Measurements from ENCODE around the gene UGT1A5. TPM values are rescaled to one million over a fixed set of nuclear protein-coding genes. Genes with fewer than 3 reads are reported as not detected.

The UGT1A5 gene
- total RNA-seq, 1 donor = not detected

GRCh38 chr2:233689031-233689430 lies 23.7 kb upstream of the UGT1A5 start:
- Histone ChIP-seq H3K36me3 (ENCODE audit: insufficient read depth, low read length) (no peaks in the 10 kb centered on the region), H3K4me2 (ENCODE audit: insufficient read depth, low read length) (no peak overlapping the region), H3K27me3 (ENCODE audit: insufficient read depth, low read length) (peaks cover 8% of the 10 kb centered on the region), H3K4me3 (ENCODE audit: insufficient read depth, low read length) (no peak overlapping the region), H2AFZ (ENCODE audit: low read length) (no peak overlapping the region), H3K79me2 (ENCODE audit: insufficient read depth, low read length) (no peaks in the 10 kb centered on the region), H3K27ac (ENCODE audit: low read depth, low read length) (no peak overlapping the region), H3K4me1 (ENCODE audit: insufficient read depth, low read length) (peaks cover 6% of the 10 kb centered on the region), H3K9me3 (ENCODE audit: low read depth, low read length) (no peaks in the 10 kb centered on the region), H4K20me1 (ENCODE audit: insufficient read depth, low read length) (no peaks in the 10 kb centered on the region)
- TF ChIP-seq CTCF (IDR thresholded peaks at IDR 0.05; ENCODE audit: extremely low read depth, low read depth, low read length) = no peak
- DNase-seq (ENCODE audit: insufficient read length, low spot score, missing footprints) = no peak

- Histone ChIP-seq H3K27me3 (ENCODE audit: insufficient read depth, low read length) (peaks cover 8% of the 10 kb centered on the region), H3K4me1 (ENCODE audit: insufficient read depth, low read length) (peaks cover 6% of the 10 kb centered on the region), H3K9me3 (ENCODE audit: low read depth, low read length) (no peaks in the 10 kb centered on the region), H3K79me2 (ENCODE audit: insufficient read depth, low read length) (no peaks in the 10 kb centered on the region), H3K4me3 (ENCODE audit: insufficient read depth, low read length) (no peak overlapping the region), H4K20me1 (ENCODE audit: insufficient read depth, low read length) (no peaks in the 10 kb centered on the region), H3K4me2 (ENCODE audit: insufficient read depth, low read length) (no peak overlapping the region), H2AFZ (ENCODE audit: low read length) (no peak overlapping the region), H3K36me3 (ENCODE audit: insufficient read depth, low read length) (no peaks in the 10 kb centered on the region), H3K27ac (ENCODE audit: low read depth, low read length) (no peak overlapping the region)
- no peak for DNase-seq (ENCODE audit: insufficient read length, low spot score, missing footprints)
- no peak for TF ChIP-seq CTCF (IDR thresholded peaks at IDR 0.05; ENCODE audit: extremely low read depth, low read depth, low read length)
Observed at GRCh38 chr2:233689501-233689900, 23.2 kb upstream of the UGT1A5 start.

- DNase-seq (ENCODE audit: insufficient read length, low spot score, missing footprints) = no peak
- Histone ChIP-seq H3K4me2 (ENCODE audit: insufficient read depth, low read length) (no peak overlapping the region), H3K4me1 (ENCODE audit: insufficient read depth, low read length) (peaks cover 6% of the 10 kb centered on the region), H2AFZ (ENCODE audit: low read length) (no peak overlapping the region), H3K79me2 (ENCODE audit: insufficient read depth, low read length) (no peaks in the 10 kb centered on the region), H3K27me3 (ENCODE audit: insufficient read depth, low read length) (peaks cover 8% of the 10 kb centered on the region), H3K4me3 (ENCODE audit: insufficient read depth, low read length) (no peak overlapping the region), H4K20me1 (ENCODE audit: insufficient read depth, low read length) (no peaks in the 10 kb centered on the region), H3K9me3 (ENCODE audit: low read depth, low read length) (no peaks in the 10 kb centered on the region), H3K27ac (ENCODE audit: low read depth, low read length) (no peak overlapping the region), H3K36me3 (ENCODE audit: insufficient read depth, low read length) (no peaks in the 10 kb centered on the region)
- TF ChIP-seq CTCF (IDR thresholded peaks at IDR 0.05; ENCODE audit: extremely low read depth, low read depth, low read length) = no peak
Observed at GRCh38 chr2:233690444-233690843, 22.3 kb upstream of the UGT1A5 start.

- Histone ChIP-seq H3K36me3 (ENCODE audit: insufficient read depth, low read length) (no peaks in the 10 kb centered on the region), H3K4me2 (ENCODE audit: insufficient read depth, low read length) (no peak overlapping the region), H3K27me3 (ENCODE audit: insufficient read depth, low read length) (peaks cover 8% of the 10 kb centered on the region), H3K9me3 (ENCODE audit: low read depth, low read length) (no peaks in the 10 kb centered on the region), H4K20me1 (ENCODE audit: insufficient read depth, low read length) (no peaks in the 10 kb centered on the region), H3K4me3 (ENCODE audit: insufficient read depth, low read length) (no peak overlapping the region), H2AFZ (ENCODE audit: low read length) (no peak overlapping the region), H3K4me1 (ENCODE audit: insufficient read depth, low read length) (peaks cover 6% of the 10 kb centered on the region), H3K79me2 (ENCODE audit: insufficient read depth, low read length) (no peaks in the 10 kb centered on the region), H3K27ac (ENCODE audit: low read depth, low read length) (no peak overlapping the region)
- DNase-seq (ENCODE audit: insufficient read length, low spot score, missing footprints) = no peak
- no peak for TF ChIP-seq CTCF (IDR thresholded peaks at IDR 0.05; ENCODE audit: extremely low read depth, low read depth, low read length)
Observed at GRCh38 chr2:233691443-233692433, 21.0 kb upstream of the UGT1A5 start.
